Neural progenitor cell (in vitro differentiated cells): ENCODE measurements around the gene PGGT1B. TPM values are rescaled to one million over a fixed set of nuclear protein-coding genes. Genes with fewer than 3 reads are reported as not detected.

Source experiments
- DNase-seq: peaks from one replicate; pipeline ENCODE4 v3.0.0-alpha.2; 2016; ENCODE audit warnings: low spot score
- H2AFZ ChIP-seq: fragments of 200-600 bp; sonication (generic); replicated peaks from 2 replicates; pipeline ENCODE4 v1.6.1; 2016; ENCODE audit warnings: antibody characterized with exemption
- H3F3A ChIP-seq: fragments of 200-600 bp; sonication (generic); 2 replicates; pipeline ENCODE4 v1.6.1; 2016; ENCODE audit warnings: antibody characterized with exemption, low read depth
- H3K27ac ChIP-seq: fragments of 200-600 bp; sonication (generic); 2 replicates; pipeline ENCODE4 v1.5.1; 2016; ENCODE audit warnings: mild to moderate bottlenecking
- H3K27me3 ChIP-seq: fragments of 200-600 bp; sonication (generic); 2 replicates; pipeline ENCODE4 v1.6.1; 2016; ENCODE audit warnings: mild to moderate bottlenecking, moderate library complexity
- H3K36me3 ChIP-seq: fragments of 200-600 bp; sonication (generic); 2 replicates; pipeline ENCODE4 v1.5.1; 2016
- H3K4me1 ChIP-seq: fragments of 200-600 bp; sonication (generic); 2 replicates; pipeline ENCODE4 v1.6.1; 2016; ENCODE audit warnings: mixed run types
- H3K4me2 ChIP-seq: fragments of 200-600 bp; sonication (generic); 2 replicates; pipeline ENCODE4 v1.6.1; 2016
- H3K4me3 ChIP-seq: fragments of 200-600 bp; sonication (generic); 2 replicates; pipeline ENCODE4 v1.5.1; 2016
- H3K79me2 ChIP-seq: fragments of 200-600 bp; sonication (generic); 2 replicates; pipeline ENCODE4 v1.6.1; 2016; ENCODE audit warnings: low read depth
- H3K9ac ChIP-seq: fragments of 200-600 bp; sonication (generic); 2 replicates; pipeline ENCODE4 v1.6.1; 2016
- H3K9me3 ChIP-seq: fragments of 200-600 bp; sonication (generic); 2 replicates; pipeline ENCODE4 v1.5.1; 2016; ENCODE audit warnings: low read depth
- H4K20me1 ChIP-seq: fragments of 200-600 bp; sonication (generic); 2 replicates; pipeline ENCODE4 v1.6.1; 2016; ENCODE audit warnings: low read depth
- H3K27ac Mint-ChIP-seq: 3 replicates; pipeline ENCODE4 v1.8.0; 2021; ENCODE audit warnings: mixed read lengths
- H3K27me3 Mint-ChIP-seq: 2 replicates; pipeline ENCODE4 v1.8.0; 2022; ENCODE audit warnings: low read depth, mild to moderate bottlenecking, inconsistent platforms, moderate library complexity, mixed read lengths; ENCODE audit not compliant: insufficient read depth
- H3K36me3 Mint-ChIP-seq: 3 replicates; pipeline ENCODE4 v1.8.0; 2021; ENCODE audit warnings: mixed read lengths
- H3K4me1 Mint-ChIP-seq: 3 replicates; pipeline ENCODE4 v1.8.0; 2021; ENCODE audit warnings: mixed read lengths
- H3K4me3 Mint-ChIP-seq: 3 replicates; pipeline ENCODE4 v1.8.0; 2021; ENCODE audit warnings: mild to moderate bottlenecking, moderate library complexity, mixed read lengths
- H3K9me3 Mint-ChIP-seq: 3 replicates; pipeline ENCODE4 v1.8.0; 2020; ENCODE audit warnings: mixed read lengths
- CTCF ChIP-seq: fragments of 200-600 bp; sonication (generic); IDR thresholded peaks from 2 replicates; pipeline ENCODE4 v1.5.1; 2017; ENCODE audit warnings: antibody characterized with exemption, mild to moderate bottlenecking
- EZH2 ChIP-seq: fragments of 200-600 bp; sonication (generic); IDR thresholded peaks from 2 replicates; pipeline ENCODE4 v1.6.1; 2017; ENCODE audit warnings: antibody characterized with exemption, mild to moderate bottlenecking, moderate library complexity
- EZH2phosphoT487 ChIP-seq: fragments of 200-600 bp; sonication (generic); IDR thresholded peaks from 2 replicates; pipeline ENCODE4 v1.6.1; 2017; ENCODE audit warnings: antibody characterized with exemption
- total RNA-seq: library from RNA; depleted of rRNA; stranded (reverse); fragments of >200 nt; gene quantifications from 2 replicates; pipeline ENCODE4 v1.2.3, GENCODE V29; 2015; ENCODE audit warnings: low replicate concordance

The PGGT1B gene
- total RNA-seq, 1 donor from 2014 or later = 20.6 TPM

GRCh38 chr5:115284021-115284420 is 21.3 kb upstream of the PGGT1B start:
- H3K27ac ChIP-seq = no peak overlapping the region
- H3K36me3 ChIP-seq = no peaks in the 10 kb centered on the region
- TF ChIP-seq CTCF (no peak), EZH2 (no peak), EZH2phosphoT487 (no peak)
- no peak overlapping the region for H3K4me2 ChIP-seq
- H4K20me1 ChIP-seq = peaks cover 5% of the 10 kb centered on the region
- no peak overlapping the region for H2AFZ ChIP-seq
- no peak overlapping the region for H3K4me3 ChIP-seq
- H3K9me3 Mint-ChIP-seq = peaks cover 3% of the 10 kb centered on the region
- no peak for DNase-seq
- H3K27ac Mint-ChIP-seq = no peak overlapping the region
- H3K9ac ChIP-seq = no peak overlapping the region
- H3F3A ChIP-seq = no peaks in the 10 kb centered on the region
- no peaks in the 10 kb centered on the region for H3K27me3 ChIP-seq
- peaks cover 10% of the 10 kb centered on the region for H3K4me1 Mint-ChIP-seq
- peaks cover 44% of the 10 kb centered on the region for H3K79me2 ChIP-seq
- H3K36me3 Mint-ChIP-seq = no peaks in the 10 kb centered on the region
- H3K4me1 ChIP-seq = peaks cover 13% of the 10 kb centered on the region
- no peaks in the 10 kb centered on the region for H3K9me3 ChIP-seq
- no peak overlapping the region for H3K4me3 Mint-ChIP-seq
- H3K27me3 Mint-ChIP-seq = no peaks in the 10 kb centered on the region

DNA sequence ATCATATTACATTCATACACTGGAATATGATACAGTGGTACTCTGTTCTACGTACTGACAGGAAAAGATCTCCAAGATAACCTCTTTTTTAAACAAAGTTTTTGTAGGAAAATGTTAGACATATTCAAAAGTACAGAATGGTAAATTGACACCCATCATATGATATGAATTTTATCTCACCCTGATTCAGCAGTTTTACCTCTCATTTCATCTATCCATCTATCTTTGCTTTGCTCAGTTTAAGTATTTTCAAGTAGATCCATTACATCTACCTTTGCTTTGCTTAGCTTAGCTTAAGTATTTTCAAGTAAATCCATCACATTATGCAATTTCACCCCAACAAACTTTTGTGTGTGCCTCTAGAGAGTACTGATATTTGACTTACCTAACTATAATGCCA is 19.5 kb upstream of the PGGT1B start:
- TF ChIP-seq CTCF (no peak), EZH2phosphoT487 (no peak), EZH2 (no peak)

DNA sequence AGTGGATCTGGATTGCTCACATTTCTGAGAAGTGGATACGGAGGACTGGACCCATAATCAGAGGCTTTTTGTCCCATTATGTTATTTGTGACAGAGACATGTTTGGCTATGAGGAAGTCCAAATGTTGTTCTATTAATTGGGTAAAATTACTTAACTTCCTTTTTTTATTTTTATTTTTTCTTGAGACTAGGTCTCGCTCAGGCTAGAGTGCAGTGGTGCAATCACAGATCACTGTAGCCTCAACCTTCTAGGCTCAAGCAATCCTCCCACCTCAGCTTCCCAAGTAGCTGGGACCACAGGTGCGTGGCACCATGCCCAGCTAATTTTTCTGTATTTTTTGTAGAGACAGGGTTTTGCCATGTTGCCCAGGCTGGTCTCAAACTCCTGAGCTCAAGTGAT is 11.9 kb upstream of the PGGT1B start:
- Histone ChIP-seq H2AFZ (no peak overlapping the region), H3K79me2 (no peaks in the 10 kb centered on the region), H3K4me2 (no peak overlapping the region), H3K27ac (no peak overlapping the region), H3K9ac (no peak overlapping the region), H3K27me3 (no peaks in the 10 kb centered on the region), H3K4me3 (no peak overlapping the region), H3K9me3 (no peaks in the 10 kb centered on the region), H4K20me1 (no peaks in the 10 kb centered on the region), H3F3A (no peaks in the 10 kb centered on the region), H3K4me1 (no peaks in the 10 kb centered on the region), H3K36me3 (peaks cover 6% of the 10 kb centered on the region)
- DNase-seq = no peak
- TF ChIP-seq EZH2 (no peak), CTCF (no peak), EZH2phosphoT487 (no peak)
- Mint-ChIP-seq H3K4me1 (no peaks in the 10 kb centered on the region), H3K27ac (no peak overlapping the region), H3K9me3 (no peaks in the 10 kb centered on the region), H3K27me3 (no peaks in the 10 kb centered on the region), H3K4me3 (no peak overlapping the region), H3K36me3 (peaks cover 3% of the 10 kb centered on the region)

More for the DNA sequence above, 19.5 kb upstream of the PGGT1B start:
- no peak for DNase-seq
- Histone ChIP-seq H3K27me3 (no peaks in the 10 kb centered on the region), H3K79me2 (peaks cover 25% of the 10 kb centered on the region), H4K20me1 (peaks cover 5% of the 10 kb centered on the region), H3K4me3 (no peak overlapping the region), H3K9me3 (no peaks in the 10 kb centered on the region), H3K4me2 (no peak overlapping the region), H2AFZ (no peak overlapping the region), H3K4me1 (peaks cover 13% of the 10 kb centered on the region), H3K9ac (no peak overlapping the region), H3K27ac (no peak overlapping the region), H3K36me3 (no peaks in the 10 kb centered on the region), H3F3A (no peaks in the 10 kb centered on the region)
- H3K27ac Mint-ChIP-seq = no peak overlapping the region
- peaks cover 10% of the 10 kb centered on the region for H3K4me1 Mint-ChIP-seq
- H3K4me3 Mint-ChIP-seq = no peak overlapping the region
- no peaks in the 10 kb centered on the region for H3K9me3 Mint-ChIP-seq
- H3K36me3 Mint-ChIP-seq = no peaks in the 10 kb centered on the region
- no peaks in the 10 kb centered on the region for H3K27me3 Mint-ChIP-seq
